T-helper 1 cell treated with Interleukin-12 subunit alpha and Interleukin-12 subunit beta and Interleukin-4 antibody, amounts not matched to agents 30 ng/mL and 1 ng/mL, for 36 hours (primary cell): ENCODE results near the gene ABCA12. TPM values are rescaled to one million over a fixed set of nuclear protein-coding genes. Genes with fewer than 3 reads are reported as not detected.

ENCODE experiments used
- intact Hi-C: fragments of 100-400 bp; cut with micrococcal nuclease; formaldehyde crosslinking; loops from one replicate; pipeline ENCODE4 v1.15.1; 2024
- total RNA-seq: library from RNA; stranded (reverse); gene quantifications from 2 replicates; pipeline ENCODE4 v1.2.3, GENCODE V29; 2022

ABCA12 gene
- total RNA-seq, 1 donor from 2014 or later, result not detected

- intact Hi-C loops, result no loop called here
Measured at GRCh38 chr2:214966420-214966819, 172.0 kb downstream of the ABCA12 start.

- intact Hi-C loops, result no loop called here
Measured at GRCh38 chr2:214960677-214961076, 177.7 kb downstream of the ABCA12 start.

GRCh38 chr2:214946949-214947348 is 191.5 kb downstream of the ABCA12 start:
- intact Hi-C loops, result no loop called here

GRCh38 chr2:214934006-214934405 is 204.4 kb downstream of the ABCA12 start:
- intact Hi-C loops, result no loop called here

GRCh38 chr2:214904634-214905033 is 233.8 kb downstream of the ABCA12 start:
- intact Hi-C loops, result no loop called here

- intact Hi-C loops, result no loop called here
Measured at GRCh38 chr2:214904176-214904575, 234.2 kb downstream of the ABCA12 start.

- intact Hi-C loops, result no loop called here
Measured at GRCh38 chr2:214902286-214902685, 236.1 kb downstream of the ABCA12 start.

- intact Hi-C loops, result no loop called here
Measured at GRCh38 chr2:214899751-214900150, 238.7 kb downstream of the ABCA12 start.

- intact Hi-C loops, result no loop called here
Measured at GRCh38 chr2:214896274-214896673, 242.2 kb downstream of the ABCA12 start.

- intact Hi-C loops, result no loop called here
Measured at GRCh38 chr2:214895469-214895868, 243.0 kb downstream of the ABCA12 start.

- intact Hi-C loops, result no loop called here
Measured at GRCh38 chr2:214889301-214889700, 249.1 kb downstream of the ABCA12 start.

GRCh38 chr2:214881647-214882202 is 256.7 kb downstream of the ABCA12 start:
- intact Hi-C loops, result no loop called here

Other genes with a start within 250 kb of the ABCA12 start
- 158 and 165 TPM in 2 replicates for gene ATIC, start 173.4 kb upstream of the ABCA12 start, total RNA-seq